Activated T-cell treated with anti-CD3 and anti-CD28 coated beads, Interleukin-2, amount 50 U/mL, for 48 hours (primary cell): ENCODE data around the gene PLXNC1.

Experiments used
- DNase-seq, 2 experiments: peaks; one replicate each; pipeline ENCODE4 v3.0.0-alpha.2; 2020

Gene PLXNC1

GRCh38 chr12:94135896-94136295 is 12.5 kb upstream of the PLXNC1 start:
- DNase-seq: no peak

GRCh38 chr12:94139816-94140215 is 8.6 kb upstream of the PLXNC1 start:
- no peak for DNase-seq

- peak; percentile 70 to 75 for DNase-seq
Observed at GRCh38 chr12:94140556-94140955, 7.8 kb upstream of the PLXNC1 start.

DNA sequence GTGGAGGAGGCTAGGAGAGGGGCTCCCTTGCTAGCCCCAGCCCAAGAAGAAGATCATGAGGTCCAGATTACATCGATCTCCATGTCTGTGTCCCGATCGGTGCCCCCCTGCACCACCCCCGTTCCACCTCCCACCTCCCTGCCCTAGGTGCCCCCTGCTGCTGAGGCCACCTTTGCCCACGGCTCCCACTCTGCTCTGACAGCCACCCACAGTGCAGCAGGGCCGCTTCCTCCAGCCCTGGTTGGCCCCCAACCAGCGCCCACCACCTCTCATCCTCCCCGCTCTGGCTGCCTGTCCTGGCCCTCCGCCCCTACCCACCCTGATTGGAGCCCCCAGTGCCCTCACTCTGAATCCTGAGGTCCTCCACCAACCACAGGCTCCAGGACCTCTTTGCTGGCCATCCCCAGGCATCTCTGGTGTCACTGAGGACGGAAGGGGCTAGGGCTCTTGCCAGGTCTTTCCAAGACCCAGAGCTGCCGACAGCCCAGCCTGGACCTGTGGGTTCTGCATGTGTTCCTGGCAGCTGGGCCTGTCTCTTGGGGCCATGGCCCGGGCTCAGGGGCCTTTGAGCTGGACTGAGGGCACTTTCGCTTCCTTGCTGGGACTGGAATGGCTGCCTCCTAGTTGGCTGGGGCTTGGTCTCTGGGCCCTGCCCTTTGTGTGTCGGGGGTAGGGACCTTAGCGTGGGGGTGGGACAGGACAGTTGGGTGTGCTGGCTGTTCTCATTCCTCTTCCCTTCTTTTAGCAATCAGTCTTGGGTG is 7.2 kb upstream of the PLXNC1 start:
- no peak for DNase-seq

- no peak for DNase-seq
Observed at GRCh38 chr12:94141892-94142291, 6.5 kb upstream of the PLXNC1 start.

DNA sequence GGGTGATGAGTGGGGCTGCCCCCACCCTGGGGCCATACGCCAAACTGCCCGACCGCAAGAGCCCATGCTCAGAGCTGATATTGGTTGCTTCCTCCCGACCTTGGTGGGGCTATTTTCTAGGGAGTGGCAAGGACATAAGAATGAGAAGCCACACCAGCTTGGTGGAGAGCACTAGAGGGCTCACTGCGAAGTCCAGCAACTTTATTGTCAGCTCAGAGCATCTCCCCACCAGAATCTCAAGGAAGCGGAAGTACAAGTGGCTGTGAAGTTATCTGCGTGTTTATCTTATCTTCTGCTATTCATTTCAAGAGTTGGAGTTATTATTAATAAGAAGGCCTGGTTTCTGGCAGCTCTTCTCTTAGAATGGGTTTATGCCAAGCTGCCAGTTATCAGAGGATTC is 4.9 kb upstream of the PLXNC1 start:
- no peak for DNase-seq

DNA sequence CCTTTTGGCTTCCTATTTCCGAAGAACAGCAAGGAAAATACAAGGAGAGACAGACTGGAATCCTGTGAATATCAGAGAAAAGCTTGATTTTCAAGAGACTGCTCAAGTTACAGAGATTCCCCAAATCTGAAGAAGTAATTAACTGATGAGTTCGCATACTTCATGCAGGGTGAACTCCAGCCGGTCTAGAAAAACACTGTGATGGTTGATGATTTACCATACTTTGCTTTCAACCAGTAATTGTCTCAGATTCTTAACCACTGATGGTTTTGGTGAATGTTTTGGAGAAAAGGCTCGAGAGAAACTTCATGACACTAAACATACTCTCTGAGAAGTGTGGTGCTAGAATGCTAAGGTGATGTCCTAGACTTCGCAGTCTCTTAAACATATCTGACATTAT is 4.4 kb upstream of the PLXNC1 start:
- no peak for DNase-seq

DNA sequence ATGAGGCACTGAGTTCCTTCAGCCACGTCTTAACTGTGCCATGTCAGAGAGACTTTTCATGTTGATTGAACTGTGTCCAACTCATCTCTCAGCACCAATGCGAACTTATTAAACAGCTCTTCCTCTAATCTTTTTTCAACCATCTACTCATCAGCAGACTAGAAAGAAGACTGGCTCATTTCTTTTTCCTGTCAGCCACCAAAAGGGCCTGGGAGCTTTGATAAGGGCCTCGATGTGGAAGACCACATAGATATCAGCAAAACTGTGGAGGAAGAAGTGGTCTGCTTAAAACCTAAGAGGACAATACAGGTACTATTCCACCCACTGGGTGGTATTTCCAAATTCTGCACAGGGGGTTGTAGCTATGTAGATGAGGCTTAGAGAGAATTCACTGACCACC is 3.6 kb upstream of the PLXNC1 start:
- DNase-seq: no peak

DNA sequence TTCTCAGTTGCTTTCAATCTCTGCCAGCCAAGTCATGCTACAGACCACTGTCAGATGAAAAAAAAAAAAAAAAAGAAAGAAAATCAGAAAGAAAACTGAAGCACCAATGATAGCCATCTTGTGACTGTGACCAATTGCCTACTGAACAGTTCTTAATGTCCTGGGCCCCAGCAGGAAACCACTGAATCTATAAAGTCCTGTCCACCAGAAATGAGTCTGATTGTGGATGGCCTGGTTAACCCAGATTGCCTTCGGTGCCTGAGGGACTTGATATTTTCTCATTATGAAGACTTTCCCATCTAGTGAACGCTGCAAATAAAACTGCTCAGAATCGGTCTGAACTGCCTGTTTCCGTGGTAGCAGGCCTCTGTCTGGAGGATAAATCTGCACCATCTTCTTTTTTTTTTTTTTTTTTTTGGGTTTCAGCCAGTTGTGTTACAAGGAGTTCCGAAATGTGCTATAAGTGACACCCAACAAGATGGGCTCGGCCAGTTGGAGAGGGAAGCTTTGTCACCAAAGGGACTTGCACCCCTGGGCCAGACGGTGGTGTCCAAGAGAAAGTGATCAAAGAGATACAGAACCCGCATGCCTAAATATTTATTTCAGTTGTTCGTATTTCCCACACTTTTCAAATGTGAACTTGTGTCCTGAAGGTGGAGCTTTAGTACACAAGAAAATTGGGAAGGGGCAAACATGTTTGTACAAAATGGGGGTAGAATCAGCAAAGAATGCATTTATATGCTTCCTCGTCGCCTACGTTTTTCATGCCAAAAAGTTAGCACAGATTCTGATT is 3.0 kb upstream of the PLXNC1 start:
- DNase-seq: no peak

DNA sequence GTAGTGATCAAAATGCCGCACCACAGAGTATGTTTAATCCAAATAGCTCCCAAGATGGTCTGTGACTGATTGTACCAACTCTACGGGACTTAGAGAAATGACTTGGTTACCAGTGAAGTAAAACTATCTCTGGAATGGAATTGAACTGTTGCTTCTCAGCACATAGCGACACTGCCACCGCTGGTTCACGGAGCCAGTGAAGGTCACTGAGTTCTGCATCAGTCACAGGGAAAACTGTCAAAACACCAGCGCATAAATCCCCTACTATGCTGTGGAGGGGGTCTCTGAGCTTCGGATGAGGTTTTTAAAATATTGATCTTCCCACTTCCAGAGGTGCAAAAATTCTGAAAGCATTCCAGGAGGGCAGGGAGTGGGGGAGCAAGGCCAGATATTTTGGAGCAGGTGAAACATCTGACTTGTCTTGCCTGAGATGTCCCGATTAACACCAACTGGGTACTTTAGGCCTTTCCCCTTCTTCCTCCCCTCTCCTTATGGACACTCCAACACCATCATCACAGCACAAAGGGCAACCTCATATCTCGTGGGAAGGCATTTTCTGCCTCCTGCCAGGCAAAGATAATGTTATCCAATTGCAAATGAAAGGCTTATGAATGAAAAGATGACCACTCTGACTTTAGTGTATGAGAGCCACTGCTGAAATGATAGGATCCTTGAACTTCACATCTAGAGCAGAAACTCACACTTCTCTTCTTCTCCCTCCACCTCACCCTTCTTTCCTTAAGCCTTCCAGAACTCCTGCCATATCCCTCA is 2.0 kb upstream of the PLXNC1 start:
- DNase-seq: no peak

DNA sequence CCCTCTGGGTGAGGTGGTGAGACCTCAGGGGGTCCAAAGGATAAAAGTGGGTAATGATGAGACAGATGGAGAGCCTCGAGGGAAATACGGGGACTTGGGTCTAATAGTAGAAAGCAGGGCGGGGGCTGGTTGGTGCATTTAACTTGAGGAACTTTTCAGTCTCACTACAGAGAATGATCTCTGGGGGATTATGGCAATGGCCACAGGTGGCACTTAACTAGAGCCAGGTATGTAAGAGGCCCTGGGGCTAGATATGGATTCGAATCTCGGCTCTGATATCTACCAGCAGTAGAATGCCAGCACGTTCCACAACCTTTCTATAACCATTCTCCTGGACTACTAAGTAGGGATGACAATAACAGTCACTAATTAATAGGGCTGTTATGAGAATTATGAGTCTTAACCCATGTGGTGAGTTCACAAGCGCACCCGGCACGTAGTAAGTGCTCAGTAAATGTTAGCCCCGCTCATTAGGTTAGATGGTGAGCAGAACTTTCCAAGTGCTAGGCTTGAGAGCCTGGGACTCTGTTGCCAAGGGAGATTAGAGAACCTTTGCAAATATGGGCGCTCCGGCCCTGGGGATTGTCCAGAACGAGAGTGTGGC is 888 bp upstream of the PLXNC1 start:
- no peak for DNase-seq

- DNase-seq: no peak
Observed at GRCh38 chr12:94148739-94149118, 352 bp downstream of the PLXNC1 start.

- DNase-seq: peak; percentile 59 to 73
Observed at GRCh38 chr12:94149119-94149780, 873 bp downstream of the PLXNC1 start.

GRCh38 chr12:94149781-94150239 is 1.4 kb downstream of the PLXNC1 start:
- DNase-seq: peak; percentile 47 to 63

GRCh38 chr12:94150240-94151121 is 2.1 kb downstream of the PLXNC1 start:
- DNase-seq: peak; percentile 59 to 67

GRCh38 chr12:94151582-94151981 is 3.2 kb downstream of the PLXNC1 start:
- DNase-seq: no peak

DNA sequence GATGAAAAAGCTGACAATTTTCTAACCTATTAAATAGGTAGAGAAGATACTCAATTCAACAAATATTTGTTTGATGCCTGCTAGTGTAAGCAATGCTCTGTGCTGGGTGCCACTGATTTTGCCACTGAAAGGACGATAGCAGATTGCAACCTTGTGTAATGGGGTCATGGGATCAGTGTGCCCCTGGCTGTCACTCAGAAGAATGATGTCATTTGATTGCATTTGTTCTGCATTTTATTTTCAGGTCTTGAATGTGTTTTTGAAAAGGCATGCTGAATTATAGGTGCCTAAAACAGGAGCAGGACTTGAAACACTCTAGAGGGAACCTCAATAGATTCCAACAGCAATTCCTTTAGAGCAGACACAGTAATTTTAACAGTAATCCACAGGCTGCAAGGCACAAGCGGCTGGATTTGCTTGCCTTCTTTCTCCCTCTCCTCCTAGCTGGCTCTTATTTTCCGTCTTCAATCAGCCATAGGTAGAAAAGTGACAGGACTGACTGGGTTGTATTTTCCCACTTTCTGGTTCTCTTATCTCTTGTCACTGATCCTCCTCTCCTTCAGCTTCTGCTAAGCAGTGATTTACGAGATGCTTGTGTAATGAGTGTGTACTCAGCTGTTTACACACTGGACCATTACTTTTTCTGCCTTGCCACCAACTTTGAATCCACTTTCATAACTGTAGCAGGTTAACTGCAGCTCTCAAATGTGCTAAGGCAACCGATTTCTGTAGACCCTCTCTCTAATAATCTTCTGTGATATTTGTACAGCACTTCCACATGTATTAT is 4.1 kb downstream of the PLXNC1 start:
- no peak for DNase-seq

DNA sequence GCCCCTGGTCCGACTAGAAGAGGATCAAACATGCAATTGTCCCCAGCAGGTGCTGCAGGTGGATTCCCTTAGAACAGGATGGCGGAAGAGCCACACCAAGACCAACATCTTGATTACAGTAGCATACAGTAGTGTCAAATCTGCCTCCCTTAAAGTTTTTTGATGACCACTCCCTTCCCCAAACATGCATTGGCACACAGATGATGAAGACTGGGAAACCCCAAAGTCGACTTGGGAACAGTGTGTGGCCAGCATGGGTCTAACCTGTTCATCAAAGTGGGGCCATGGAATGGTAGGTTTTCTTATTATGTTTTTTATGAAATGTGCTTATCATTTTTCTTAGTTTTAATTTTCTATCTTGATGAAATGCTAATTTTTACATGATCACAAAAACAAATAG is 8.8 kb downstream of the PLXNC1 start:
- no peak for DNase-seq

DNA sequence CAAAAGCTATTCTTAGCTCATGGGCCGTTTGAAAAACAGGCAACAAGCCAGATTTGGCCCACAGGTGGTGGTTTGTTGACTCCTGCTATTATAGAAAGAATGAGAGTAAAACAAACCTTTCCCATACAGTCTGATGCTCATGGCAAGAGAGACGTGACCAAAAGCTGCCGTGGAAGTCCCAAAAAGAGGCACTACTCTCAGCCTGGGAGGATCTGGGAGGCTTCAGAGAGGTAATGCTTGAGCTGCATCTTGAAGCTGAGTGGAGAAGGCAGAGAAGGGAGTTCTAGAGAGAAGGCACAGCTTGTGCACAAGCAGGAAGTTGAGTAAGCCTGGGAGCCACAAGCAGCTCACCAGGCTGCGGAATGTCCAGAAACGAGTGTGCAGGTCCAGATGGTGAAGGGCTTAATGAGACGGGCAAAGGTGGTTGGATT is 9.6 kb downstream of the PLXNC1 start:
- no peak for DNase-seq

GRCh38 chr12:94158666-94159065 is 10.3 kb downstream of the PLXNC1 start:
- no peak for DNase-seq

DNA sequence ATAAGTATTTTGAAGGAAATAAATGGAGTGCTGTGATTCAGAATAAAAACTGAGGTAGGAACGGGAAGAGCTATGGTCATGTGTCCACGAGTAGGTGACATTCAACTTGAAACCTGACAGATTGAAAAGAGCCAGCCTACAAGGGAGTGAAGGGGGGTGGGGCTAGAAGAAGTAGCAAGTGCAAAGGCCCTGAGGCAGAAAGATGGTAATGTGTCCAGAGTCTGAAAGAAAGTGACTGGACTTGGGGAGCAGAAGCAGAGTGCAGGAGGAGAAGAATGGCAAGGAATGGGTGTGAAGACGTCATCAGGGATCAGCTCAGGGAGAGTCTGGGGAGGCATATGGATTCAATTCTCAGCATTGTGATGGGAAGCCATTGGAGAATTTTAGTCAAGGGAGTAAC is 13.7 kb downstream of the PLXNC1 start:
- no peak for DNase-seq
